Right lobe of liver (tissue), 6 donors: ENCODE results near the gene RDH5. TPM values are rescaled to one million over a fixed set of nuclear protein-coding genes. Genes with fewer than 3 reads are reported as not detected.

ENCODE experiments used
- ATAC-seq, 4 donors: fragments of 200-7000 bp; cut with Tn5 transposase; one replicate each; pipeline ENCODE4 v1.9.1; 2020; ENCODE audit warnings: mild to moderate bottlenecking in 4 of 4, moderate library complexity in 4 of 4
- DNase-seq, 3 donors: peaks; one replicate each; pipeline ENCODE4 v3.0.0-alpha.2; 2020
- H3K27ac ChIP-seq, 3 donors: fragments of 200-600 bp; one replicate each; pipeline ENCODE4 v1.8.0; 2022
- H3K27me3 ChIP-seq, 2 donors: fragments of 200-600 bp; one replicate each; pipeline ENCODE4 v1.8.0; 2022
- H3K36me3 ChIP-seq, 4 donors: fragments of 200-600 bp; sonication (generic) in 1 of 4; one replicate each; pipeline versions ENCODE4 v1.5.1 to v1.8.0; 2017 to 2022; ENCODE audit warnings: control low read depth in 1 of 4
- H3K4me1 ChIP-seq, 4 donors: fragments of 200-600 bp; sonication (generic) in 1 of 4; one replicate each; pipeline versions ENCODE4 v1.5.1 to v1.8.0; 2017 to 2022; ENCODE audit warnings: control low read depth in 1 of 4
- H3K4me3 ChIP-seq, 3 donors: fragments of 200-600 bp; one replicate each; pipeline ENCODE4 v1.8.0; 2022
- H3K9me3 ChIP-seq, 4 donors: fragments of 200-600 bp; sonication (generic) in 1 of 4; one replicate each; pipeline versions ENCODE4 v1.5.1 to v1.8.0; 2017 to 2022; ENCODE audit warnings: control low read depth in 1 of 4
- CTCF ChIP-seq, 4 donors: fragments of 200-600 bp in 3 of 4; fragments of 450-650 bp in 1 of 4; IDR thresholded peaks; one replicate each; pipeline versions ENCODE4 v1.5.1 to v1.8.0; 2016 to 2022; ENCODE audit warnings: antibody characterized with exemption in 4 of 4, mild to moderate bottlenecking in 2 of 4
- POLR2A ChIP-seq: fragments of 450-650 bp; IDR thresholded peaks from one replicate; pipeline ENCODE4 v1.6.1; 2017; ENCODE audit warnings: antibody characterized with exemption, mild to moderate bottlenecking
- WGBS: methylation state at CpG from one replicate; pipeline ENCODE4 v1.1.6; 2018; ENCODE audit warnings: low coverage, low lambda C conversion rate; ENCODE audit not compliant: insufficient coverage; ENCODE audit errors: missing lambda C conversion rate; 5-methylcytosine and 5-hydroxymethylcytosine counted together
- intact Hi-C, 2 donors: fragments of 100-400 bp; cut with DNase I; formaldehyde crosslinking; loops; one replicate each; pipeline versions ENCODE4 v1.11.2 to v1.14.1; 2022
- total RNA-seq, 6 experiments: library from RNA; depleted of rRNA in 2 of 6; stranded (reverse); fragments of >200 nt in 2 of 6; fragmentation: NEBNext Ultra II Directional in 3 of 6; extraction: Animal tissue kit (Norgen Biotek cat#: 25700) in 3 of 6; gene quantifications; one replicate each; pipeline versions ENCODE4 v1.1.0 to v1.2.4, GENCODE V29; 2016 to 2023
- donor health status: DM: no; HTN: yes; CAD: no.
- donor health status: DM: no; HTN: no; CAD: no.
- donor health status: DM: no; HTN: no; CAD: no.
- donor health status: DM: no; HTN: yes; CAD: no.
- donor health status: DM: no; HTN: yes; CAD: no.

RDH5 gene
- total RNA-seq, 6 experiments from 2014 or later, result 26.3 to 52.5 (median 43.0) TPM

- intact Hi-C loops, result loop anchor here in 1 of 2 donors (5.0 kb wide), 1 partner anchor 42 kb away; a partner anchor contains a TSS
- Histone ChIP-seq H3K4me3 (no peak overlapping the region), H3K9me3 (no peaks in the 10 kb centered on the region), H3K36me3 (peaks cover 0 to 23% (median 2%) of the 10 kb centered on the region in 4 donors), H3K4me1 (peaks cover 0 to 51% (median 11%) of the 10 kb centered on the region in 4 donors), H3K27me3 (no peaks in the 10 kb centered on the region), H3K27ac (no peak overlapping the region)
- ATAC-seq, result no peak
- WGBS, result 2% methylated on average over 5 of the region's 11 CpGs
- TF ChIP-seq POLR2A (no peak), CTCF (IDR thresholded peaks at IDR 0.05) (peak; percentile 51 to 61 (median 54))
- DNase-seq, result peak in 2 of 3 donors; percentile 69 to 76
These were observed 4.2 kb downstream of the RDH5 start for GRCh38 chr12:55724226-55724939.

- TF ChIP-seq CTCF (IDR thresholded peaks at IDR 0.05) (no peak), POLR2A (no peak)
- H3K4me1 ChIP-seq, result peaks cover 0 to 49% (median 6%) of the 10 kb centered on the region in 4 donors
- peaks cover 0 to 23% (median 2%) of the 10 kb centered on the region in 4 donors for H3K36me3 ChIP-seq
- H3K9me3 ChIP-seq, result no peaks in the 10 kb centered on the region
- no peaks in the 10 kb centered on the region for H3K27me3 ChIP-seq
- 40% methylated on average over 2 of the region's 3 CpGs for WGBS
- DNase-seq (no peak), ATAC-seq (no peak)
- intact Hi-C loops, result loop anchor here in 1 of 2 donors (5.0 kb wide), 1 partner anchor 43 kb away; a partner anchor contains a TSS
- H3K4me3 ChIP-seq, result no peak overlapping the region
- H3K27ac ChIP-seq, result no peak overlapping the region
These were observed 4.7 kb downstream of the RDH5 start for GRCh38 chr12:55724940-55725309.

- no peaks in the 10 kb centered on the region for H3K9me3 ChIP-seq
- peaks cover 0 to 48% (median 5%) of the 10 kb centered on the region in 4 donors for H3K4me1 ChIP-seq
- H3K27me3 ChIP-seq, result no peaks in the 10 kb centered on the region
- peaks cover 0 to 23% (median 2%) of the 10 kb centered on the region in 4 donors for H3K36me3 ChIP-seq
- no peak for DNase-seq
- no peak overlapping the region for H3K4me3 ChIP-seq
- intact Hi-C loops, result no loop called here
- 44% methylated on average over 1 of the region's 3 CpGs for WGBS
- no peak for TF ChIP-seq POLR2A
- TF ChIP-seq CTCF (IDR thresholded peaks at IDR 0.05), result no peak
- no peak for ATAC-seq
- no peak overlapping the region for H3K27ac ChIP-seq
These were observed 5.4 kb downstream of the RDH5 start for GRCh38 chr12:55725556-55725955.

- TF ChIP-seq POLR2A (no peak), CTCF (IDR thresholded peaks at IDR 0.05) (no peak)
- Histone ChIP-seq H3K27ac (peak overlapping the region in 1 of 3 donors; percentile 99), H3K36me3 (peaks cover 0 to 23% (median 2%) of the 10 kb centered on the region in 4 donors), H3K4me3 (peak overlapping the region in 2 of 3 donors; percentile 70 to 90), H3K4me1 (peaks cover 0 to 37% (median 3%) of the 10 kb centered on the region in 4 donors), H3K27me3 (no peaks in the 10 kb centered on the region), H3K9me3 (no peaks in the 10 kb centered on the region)
- intact Hi-C loops, result no loop called here
- no peak for DNase-seq
- WGBS, result 61% methylated on average over 3 of the region's 10 CpGs
- ATAC-seq, result no peak
These were observed 6.8 kb downstream of the RDH5 start for GRCh38 chr12:55726971-55727370.
